Fibroblast of skin of back (primary cell): ENCODE data around the gene APBA2.
A peak's percentile ranks its signal among the peaks of the same experiment; 100 is the strongest.

Experiments
- DNase-seq: peaks from one replicate; pipeline ENCODE4 v3.0.0-alpha.2; 2013

APBA2 gene

GRCh38 chr15:29064731-29065130, 179.0 kb downstream of the APBA2 start:
- DNase-seq: no peak

GRCh38 chr15:29065571-29065970, 179.8 kb downstream of the APBA2 start:
- DNase-seq: no peak

DNA sequence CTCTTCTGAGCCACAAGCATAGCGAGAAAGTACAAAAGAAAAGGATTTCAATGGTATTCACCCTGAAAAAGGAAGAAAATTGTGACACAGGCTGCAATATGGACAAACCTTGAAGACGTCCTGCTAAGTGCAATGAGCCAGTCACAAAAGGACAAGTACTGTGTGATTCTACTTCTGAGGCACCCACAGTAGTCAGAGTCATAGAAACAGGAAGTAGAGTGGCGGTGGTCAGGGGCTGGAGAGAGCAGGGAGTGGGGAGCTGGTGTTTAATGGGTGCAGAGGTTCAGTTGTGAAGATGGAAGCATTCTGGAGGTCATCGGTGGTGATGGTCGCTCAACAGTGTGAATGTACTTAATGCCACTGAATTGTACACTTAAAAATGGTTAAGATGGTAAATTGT, 180.5 kb downstream of the APBA2 start:
- DNase-seq: no peak

- no peak for DNase-seq
Measured at GRCh38 chr15:29066838-29067237, 181.1 kb downstream of the APBA2 start.

DNA sequence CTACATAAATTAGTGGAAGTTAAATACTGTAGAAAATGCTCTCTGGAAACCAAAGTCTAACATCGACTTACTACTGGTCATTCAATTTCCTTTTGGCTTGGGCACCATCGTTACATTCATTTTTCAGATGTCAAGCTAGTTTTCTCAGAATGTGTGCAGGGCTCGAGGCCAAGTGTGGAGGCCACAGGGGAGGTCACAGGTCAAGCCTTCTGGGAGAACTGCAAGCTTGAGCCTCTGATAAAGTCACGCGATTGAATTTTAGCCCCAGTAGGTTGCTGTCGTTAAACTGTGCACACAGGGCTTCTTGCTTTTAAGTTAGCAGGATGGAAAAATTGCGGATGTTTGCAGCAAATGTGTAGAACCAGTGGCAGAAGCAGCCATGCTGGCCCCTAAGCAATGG, 182.2 kb downstream of the APBA2 start:
- no peak for DNase-seq

DNA sequence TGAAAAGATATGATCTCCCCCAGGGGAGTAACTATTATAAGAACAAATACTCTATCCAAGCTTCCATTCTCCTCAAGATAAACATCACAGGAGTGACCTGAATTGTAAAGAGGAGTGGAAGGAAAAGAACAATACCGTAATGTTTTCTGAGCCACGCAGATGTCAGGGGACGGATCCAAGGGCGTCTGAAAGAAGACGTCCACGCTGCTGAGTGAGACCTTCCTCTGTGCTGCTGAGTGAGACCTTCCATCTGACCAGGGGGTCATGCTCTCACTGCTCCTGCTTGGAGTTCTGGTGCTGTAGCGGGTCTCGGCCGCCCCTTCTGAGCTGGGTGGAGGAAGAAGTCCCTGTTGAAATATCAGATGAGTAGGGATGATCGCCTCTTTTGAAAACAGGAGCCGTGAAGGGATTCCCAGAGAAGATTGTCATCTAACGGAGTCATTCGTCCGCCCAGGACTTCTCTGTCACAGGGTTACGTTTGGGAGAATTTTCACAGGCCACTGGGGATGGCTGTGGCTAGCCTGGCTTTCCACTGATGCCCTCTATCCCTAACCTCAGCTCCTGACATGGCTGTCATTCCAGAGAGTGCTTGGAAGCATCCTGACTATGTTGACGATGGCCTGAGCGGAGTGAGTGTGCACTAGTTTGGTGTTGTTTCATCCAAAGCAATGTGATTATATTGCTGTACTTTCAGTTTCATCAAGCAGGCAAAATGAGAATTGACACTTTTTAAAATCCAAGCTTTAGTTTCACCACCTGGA, 184.9 kb downstream of the APBA2 start:
- DNase-seq: no peak

DNA sequence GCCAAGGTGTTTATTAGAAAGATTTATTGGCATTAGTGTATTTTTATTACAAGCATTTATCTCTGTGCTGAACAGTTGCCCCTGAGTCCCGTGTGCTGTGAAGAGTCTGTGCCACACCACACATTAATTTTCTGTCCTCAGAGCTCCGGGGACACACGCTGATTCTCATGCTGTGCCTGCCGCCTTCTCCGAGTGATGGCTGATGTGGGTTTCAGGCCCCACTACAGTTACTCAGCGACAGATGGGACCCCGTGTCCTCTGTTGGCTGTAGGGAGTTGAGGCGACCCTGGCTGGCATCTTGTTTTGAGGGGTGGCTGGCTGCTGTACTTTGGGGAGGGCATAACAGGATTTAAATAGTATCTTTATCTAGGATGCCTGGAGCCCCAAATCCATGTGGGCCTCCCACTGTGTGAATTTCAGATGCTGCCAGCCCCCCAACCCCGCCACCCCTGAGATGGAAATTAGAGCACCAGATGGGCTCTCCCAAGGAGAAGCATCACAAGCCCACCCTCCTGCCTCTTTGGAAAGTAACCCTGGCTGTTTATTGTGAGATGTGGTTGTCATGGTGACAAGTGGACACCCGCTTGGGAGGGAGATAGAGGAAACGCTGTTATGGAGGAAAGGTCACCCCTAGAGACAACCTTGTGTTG, 185.6 kb downstream of the APBA2 start:
- no peak for DNase-seq

- DNase-seq: no peak
Measured at GRCh38 chr15:29071882-29072273, 186.1 kb downstream of the APBA2 start.

- no peak for DNase-seq
Measured at GRCh38 chr15:29072444-29072843, 186.7 kb downstream of the APBA2 start.

- DNase-seq: no peak
Measured at GRCh38 chr15:29074045-29074444, 188.3 kb downstream of the APBA2 start.

DNA sequence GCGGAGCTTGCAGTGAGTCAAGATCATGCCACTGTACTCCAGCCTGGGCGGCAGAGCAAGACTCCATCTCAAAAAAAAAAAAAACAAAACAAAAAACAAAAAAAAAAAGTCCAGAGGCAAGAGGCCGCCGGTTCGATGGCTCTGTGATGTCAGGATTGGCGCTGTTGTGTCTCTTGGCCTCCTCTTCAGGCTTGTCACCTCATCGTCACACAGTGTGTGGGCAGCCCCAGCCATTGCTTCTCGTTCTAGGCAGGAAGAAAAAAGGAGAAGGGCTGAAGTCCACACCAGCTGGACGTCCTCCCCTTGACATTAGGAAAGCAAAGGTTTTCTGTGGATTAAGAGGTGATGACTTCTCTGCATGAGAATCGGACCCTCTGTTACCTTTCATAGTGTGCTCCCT, 192.8 kb downstream of the APBA2 start:
- no peak for DNase-seq

DNA sequence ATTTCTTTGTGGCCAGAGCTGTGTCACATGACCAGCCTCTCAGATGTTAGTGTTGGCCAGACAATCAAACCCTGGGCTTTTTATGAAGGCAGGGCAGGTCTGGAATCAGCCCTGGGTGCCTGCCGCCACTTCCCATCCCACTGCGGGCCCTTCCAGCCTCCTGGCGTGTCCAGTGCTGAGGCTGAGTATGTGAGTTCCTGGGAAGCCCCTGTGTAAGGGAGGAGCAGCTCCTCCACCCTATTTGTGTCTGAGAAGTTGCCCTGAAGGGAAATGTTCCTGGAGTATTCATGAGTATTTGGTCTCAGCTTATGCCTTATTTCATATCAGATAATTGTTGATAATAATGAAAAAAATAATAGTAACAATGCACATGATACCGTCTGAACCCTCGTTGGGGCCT, 193.7 kb downstream of the APBA2 start:
- DNase-seq: no peak

DNA sequence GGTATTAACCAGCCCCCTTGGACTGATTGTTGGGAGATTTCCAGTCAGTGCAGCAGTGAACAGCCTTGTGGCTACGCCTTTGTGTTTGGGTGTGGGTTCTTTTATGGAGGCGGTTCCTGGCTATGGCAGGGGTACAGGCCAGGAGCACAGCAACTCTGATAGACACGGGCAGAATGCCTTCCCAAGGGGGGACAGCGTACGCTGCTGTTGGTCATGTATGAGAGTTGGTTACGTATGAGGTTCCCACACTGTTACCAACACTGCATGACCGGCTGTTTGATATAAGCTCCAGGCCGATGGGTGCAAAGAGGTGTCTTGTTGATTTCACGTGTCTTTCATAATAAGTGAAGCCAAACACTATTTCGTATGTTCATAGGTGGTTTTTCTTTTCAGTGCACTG, 196.0 kb downstream of the APBA2 start:
- no peak for DNase-seq

- no peak for DNase-seq
Measured at GRCh38 chr15:29083161-29083560, 197.4 kb downstream of the APBA2 start.

GRCh38 chr15:29083858-29084257, 198.1 kb downstream of the APBA2 start:
- DNase-seq: no peak

DNA sequence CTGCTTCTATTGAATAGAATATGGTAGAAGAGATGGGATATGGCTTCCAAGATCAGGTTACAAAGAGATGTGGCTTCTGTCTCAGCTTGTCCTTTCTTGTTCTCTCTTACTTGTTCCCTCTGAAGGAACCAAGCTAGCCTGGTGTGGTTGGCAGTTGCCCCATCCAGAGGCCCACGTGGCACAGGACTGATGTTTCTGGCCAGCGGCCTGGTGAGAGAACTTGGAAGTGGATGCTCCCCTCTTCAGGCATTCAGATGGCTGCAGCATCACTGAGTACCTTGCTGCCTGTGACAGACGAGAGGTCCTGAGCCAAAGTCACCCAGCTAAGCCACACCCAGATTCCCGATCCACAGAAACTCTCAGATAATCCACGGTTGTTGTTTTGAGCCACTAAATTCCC, 200.2 kb downstream of the APBA2 start:
- no peak for DNase-seq

DNA sequence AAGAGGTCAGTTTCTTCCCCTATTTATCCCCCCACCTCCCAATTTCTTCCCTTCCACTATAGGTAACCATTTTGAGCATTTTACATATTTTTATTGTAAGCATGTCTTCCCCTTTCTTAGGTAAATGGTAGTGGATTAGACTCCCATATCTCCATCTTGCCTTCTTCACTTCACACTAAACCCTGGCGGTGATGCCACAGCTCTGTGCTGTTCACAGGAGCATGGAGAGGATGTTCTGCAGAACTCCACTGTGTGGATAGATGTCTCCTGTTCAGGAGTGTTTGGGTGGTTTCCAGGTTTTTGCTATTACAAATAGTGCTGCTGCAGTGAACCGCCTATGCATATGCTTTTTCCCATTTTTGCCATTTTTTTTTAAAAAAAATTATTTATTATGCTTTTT, 201.1 kb downstream of the APBA2 start:
- DNase-seq: no peak

GRCh38 chr15:29087521-29088285, 201.9 kb downstream of the APBA2 start:
- no peak for DNase-seq

DNA sequence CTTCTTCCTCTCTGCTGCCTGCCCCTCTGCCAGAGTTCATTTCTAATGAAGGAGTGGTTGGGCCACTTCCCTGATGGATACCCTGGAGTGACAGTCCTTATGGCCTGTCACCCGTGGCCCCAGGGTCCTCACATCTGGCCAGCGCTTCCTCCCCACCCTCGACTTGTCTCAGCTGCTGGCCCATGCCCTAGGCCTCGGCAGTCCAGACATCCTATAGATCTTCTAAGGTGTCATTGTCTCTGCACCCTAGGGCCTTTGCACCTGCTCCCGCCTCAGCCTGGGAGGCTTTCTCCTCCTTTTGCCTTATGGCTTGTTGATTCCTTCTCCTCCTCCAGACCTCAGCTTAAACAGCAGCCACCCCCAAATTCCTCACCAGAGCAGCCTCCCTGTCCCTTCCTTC, 202.9 kb downstream of the APBA2 start:
- DNase-seq: no peak

- DNase-seq: peak; percentile 16
Measured at GRCh38 chr15:29089731-29090616, 204.2 kb downstream of the APBA2 start.

- DNase-seq: no peak
Measured at GRCh38 chr15:29090617-29091466, 205.1 kb downstream of the APBA2 start.

DNA sequence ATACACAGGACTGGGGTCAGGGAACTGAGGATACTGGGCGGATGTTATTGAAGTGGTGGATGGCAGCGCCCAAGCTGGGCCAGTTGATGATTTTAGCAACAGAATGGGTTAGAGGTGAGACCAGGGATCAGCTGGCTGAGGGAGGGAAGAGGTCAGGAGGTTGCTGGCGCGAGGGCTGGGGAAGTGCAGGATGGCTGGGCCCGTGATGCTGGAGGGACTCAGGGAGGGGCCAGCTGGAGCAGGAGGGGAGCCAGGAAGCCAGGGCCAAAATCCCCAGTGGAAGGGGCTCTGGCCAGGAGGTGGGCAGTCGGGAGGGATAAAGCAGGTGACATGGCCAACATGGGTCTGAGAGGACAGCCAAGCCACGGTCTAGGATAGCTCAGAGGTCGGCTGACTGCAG, 205.9 kb downstream of the APBA2 start:
- no peak for DNase-seq
